Subcutaneous abdominal adipose tissue (tissue), 5 donors: Measurements from ENCODE around the gene TAF5.
"Not testable (repeated sequence)": the region's sequence is repeated elsewhere in the genome, so short reads cannot be mapped to it uniquely, and the experiment has no call there.

Source experiments
- H3K27ac ChIP-seq: one replicate; pipeline ENCODE4 v1.7.0; 2013; ENCODE audit warnings: low read depth, mild to moderate bottlenecking, inconsistent platforms, low read length, moderate library complexity
- H3K27me3 ChIP-seq, 5 donors: one replicate each; pipeline ENCODE4 v1.7.0; 2013; ENCODE audit warnings: low read length in 5 of 5, inconsistent platforms in 1 of 5; ENCODE audit not compliant: control insufficient read depth in 5 of 5, insufficient read depth in 4 of 5
- H3K36me3 ChIP-seq, 5 donors: one replicate each; pipeline ENCODE4 v1.7.0; 2013; ENCODE audit warnings: low read length in 5 of 5; ENCODE audit not compliant: control insufficient read depth in 5 of 5, insufficient read depth in 5 of 5
- H3K4me1 ChIP-seq, 5 donors: one replicate each; pipeline ENCODE4 v1.7.0; 2013; ENCODE audit warnings: low read length in 5 of 5, mild to moderate bottlenecking in 3 of 5, moderate library complexity in 1 of 5; ENCODE audit not compliant: control insufficient read depth in 5 of 5, insufficient read depth in 5 of 5
- H3K4me3 ChIP-seq, 5 donors: one replicate each; pipeline ENCODE4 v1.7.0; 2013; ENCODE audit warnings: low read length in 5 of 5, low read depth in 1 of 5
- H3K9ac ChIP-seq, 5 donors: one replicate each; pipeline ENCODE4 v1.7.0; 2013; ENCODE audit warnings: low read length in 5 of 5, mild to moderate bottlenecking in 4 of 5, moderate library complexity in 3 of 5
- H3K9me3 ChIP-seq, 5 donors: one replicate each; pipeline ENCODE4 v1.7.0; 2013; ENCODE audit warnings: low read length in 5 of 5; ENCODE audit not compliant: control insufficient read depth in 5 of 5
- donor health status: healthy.
- donor health status: healthy.
- donor health status: healthy.
- donor health status: healthy.
- donor health status: healthy.

The TAF5 gene

DNA sequence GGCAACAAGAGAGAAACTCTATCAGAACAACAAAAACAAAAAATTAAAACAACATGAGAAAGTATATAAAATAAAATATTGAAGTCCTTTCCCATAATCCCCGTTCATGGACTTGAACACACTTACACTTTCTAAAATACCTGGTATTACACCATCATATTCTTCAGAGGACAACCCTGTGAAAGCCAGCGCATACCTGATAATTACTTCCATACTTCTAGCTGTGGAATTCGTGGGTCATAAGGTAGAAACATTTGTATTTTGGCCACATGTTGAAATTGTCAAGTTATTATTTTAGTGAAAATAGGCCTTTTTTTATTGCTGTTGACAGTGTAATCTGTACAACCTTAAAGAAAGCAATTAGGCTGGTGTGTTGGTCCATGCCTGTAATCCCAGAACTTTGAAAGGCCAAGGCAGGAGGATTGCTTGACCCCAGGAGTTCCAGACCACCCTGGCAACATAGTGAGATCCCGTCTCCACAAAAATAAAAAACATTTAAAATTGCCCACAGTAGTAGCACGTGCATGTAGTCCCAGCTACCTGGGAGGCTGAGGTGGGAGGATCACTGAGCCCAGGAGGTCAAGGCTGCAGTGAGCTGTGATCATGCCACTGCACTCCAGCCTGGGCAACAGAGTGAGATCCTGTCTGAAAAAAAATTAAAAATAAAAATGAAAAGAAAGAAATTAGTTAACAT lies 11.7 kb upstream of the TAF5 start:
- H3K36me3 ChIP-seq = no peaks in the 10 kb centered on the region
- H3K9me3 ChIP-seq = no peaks in the 10 kb centered on the region
- H3K27me3 ChIP-seq = no peaks in the 10 kb centered on the region
- H3K4me3 ChIP-seq = no peak overlapping the region
- H3K9ac ChIP-seq = no peak overlapping the region
- H3K4me1 ChIP-seq = peaks cover 0 to 5% (median 3%) of the 10 kb centered on the region in 5 donors
- H3K27ac ChIP-seq = no peak overlapping the region

DNA sequence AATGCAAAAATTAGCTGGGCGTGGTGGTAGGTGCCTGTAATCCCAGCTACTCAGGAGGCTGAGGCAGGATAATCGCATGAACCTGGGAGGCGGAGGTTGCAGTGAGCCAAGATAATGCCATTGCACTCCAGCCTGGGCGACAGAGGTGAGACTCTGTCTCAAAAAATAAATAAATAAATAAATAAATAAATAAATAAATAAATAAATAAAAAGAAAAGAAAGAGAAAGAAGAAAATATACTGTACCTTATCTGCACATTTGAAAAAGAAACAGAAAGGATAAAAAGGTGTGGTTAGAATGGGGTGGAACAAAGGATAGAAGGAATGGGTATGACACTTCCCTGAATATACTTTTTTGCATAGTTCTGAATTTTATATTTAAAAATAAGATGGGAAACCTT lies 8.3 kb upstream of the TAF5 start:
- not testable (repeated sequence) for H3K36me3 ChIP-seq, H3K27ac ChIP-seq, H3K27me3 ChIP-seq, H3K9me3 ChIP-seq, H3K4me1 ChIP-seq, H3K4me3 ChIP-seq, H3K9ac ChIP-seq

- H3K9me3 ChIP-seq, H3K9ac ChIP-seq, H3K27ac ChIP-seq, H3K36me3 ChIP-seq, H3K27me3 ChIP-seq, H3K4me1 ChIP-seq, H3K4me3 ChIP-seq: not testable (repeated sequence)
These were observed 7.0 kb upstream of the TAF5 start for GRCh38 chr10:103360791-103361190.

DNA sequence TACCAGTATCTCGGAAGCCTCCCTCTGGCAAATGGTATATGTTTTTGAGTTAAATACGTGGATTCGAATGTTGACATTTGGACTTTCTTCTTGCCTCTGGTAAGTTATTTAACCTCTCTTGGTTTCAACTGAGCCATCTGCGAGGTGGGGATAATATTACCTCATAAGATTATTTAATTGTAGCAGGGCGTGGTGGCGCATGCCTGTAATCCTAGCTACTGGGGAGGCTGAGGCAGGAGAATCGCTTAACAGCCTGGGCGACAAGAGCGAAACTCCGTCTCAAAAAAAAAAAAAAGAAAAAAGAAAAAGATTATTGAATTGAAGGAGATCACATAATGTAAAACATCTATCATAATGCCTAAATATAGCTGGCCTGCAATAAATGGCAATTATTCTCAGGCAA lies 396 bp upstream of the TAF5 start:
- Histone ChIP-seq H3K27ac (peak overlapping the region; percentile 80), H3K4me1 (peaks cover 0 to 17% (median 11%) of the 10 kb centered on the region in 5 donors), H3K9me3 (no peaks in the 10 kb centered on the region), H3K36me3 (no peaks in the 10 kb centered on the region), H3K27me3 (no peaks in the 10 kb centered on the region), H3K9ac (peak overlapping the region in 3 of 5 donors; percentile 71 to 83 (median 74)), H3K4me3 (peak overlapping the region; percentile 83 to 97 (median 88))

- Histone ChIP-seq H3K27me3 (no peaks in the 10 kb centered on the region), H3K27ac (no peak overlapping the region), H3K9ac (no peak overlapping the region), H3K9me3 (no peaks in the 10 kb centered on the region), H3K4me3 (no peak overlapping the region), H3K4me1 (peaks cover 0 to 10% (median 8%) of the 10 kb centered on the region in 5 donors), H3K36me3 (peaks cover 14 to 37% (median 28%) of the 10 kb centered on the region in 5 donors)
These were observed 5.8 kb downstream of the TAF5 start for GRCh38 chr10:103373544-103373943.

GRCh38 chr10:103374263-103374662 lies 6.5 kb downstream of the TAF5 start:
- Histone ChIP-seq H3K9ac (no peak overlapping the region), H3K4me3 (no peak overlapping the region), H3K27ac (no peak overlapping the region), H3K27me3 (no peaks in the 10 kb centered on the region), H3K9me3 (no peaks in the 10 kb centered on the region), H3K36me3 (peaks cover 14 to 41% (median 28%) of the 10 kb centered on the region in 5 donors), H3K4me1 (peaks cover 0 to 3% (median under 1%) of the 10 kb centered on the region in 5 donors)

DNA sequence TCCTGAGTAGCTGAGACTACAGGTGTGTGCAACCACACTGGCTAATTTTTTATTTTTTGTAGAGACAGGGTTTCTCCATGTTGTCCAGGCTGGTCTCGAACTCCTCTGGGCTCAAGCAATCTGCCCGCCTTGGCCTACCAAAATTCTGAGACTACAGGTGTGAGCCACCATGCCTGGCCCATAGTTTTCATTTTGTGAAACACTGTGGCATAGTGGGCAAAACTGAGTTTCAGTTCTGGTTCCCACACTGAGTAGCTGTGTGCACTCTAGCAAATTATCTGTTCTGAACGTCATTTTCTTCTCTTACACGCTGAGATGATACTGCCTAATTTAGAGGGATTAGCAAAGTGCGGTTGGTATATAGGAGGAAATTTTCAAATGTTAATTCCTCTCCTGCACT lies 15.0 kb downstream of the TAF5 start:
- no peaks in the 10 kb centered on the region for H3K27me3 ChIP-seq
- peaks cover 24 to 56% (median 28%) of the 10 kb centered on the region in 5 donors for H3K36me3 ChIP-seq
- no peak overlapping the region for H3K9ac ChIP-seq
- H3K4me3 ChIP-seq = no peak overlapping the region
- H3K27ac ChIP-seq = no peak overlapping the region
- H3K4me1 ChIP-seq = no peaks in the 10 kb centered on the region
- no peaks in the 10 kb centered on the region for H3K9me3 ChIP-seq

DNA sequence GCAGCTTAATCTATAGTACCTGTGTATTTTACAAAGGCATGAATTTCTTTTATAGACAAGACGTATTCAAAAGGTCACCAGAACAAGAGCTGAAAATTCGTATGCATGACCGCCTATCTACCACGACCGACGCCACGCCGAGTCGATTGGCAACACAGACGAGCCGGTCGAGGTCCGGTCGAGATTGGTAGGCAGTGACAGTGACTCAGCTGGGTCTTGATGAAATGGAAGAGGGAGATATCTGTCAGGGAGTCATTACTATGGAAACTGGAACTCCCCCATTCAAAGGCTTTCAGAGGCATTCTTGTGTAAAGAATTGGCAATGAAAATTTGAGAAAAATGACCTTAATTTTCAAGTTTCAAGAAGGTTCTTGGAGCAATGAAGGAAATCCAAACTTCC lies 26.4 kb downstream of the TAF5 start:
- peaks cover 5 to 36% (median 34%) of the 10 kb centered on the region in 5 donors for H3K4me1 ChIP-seq
- no peak overlapping the region for H3K4me3 ChIP-seq

GRCh38 chr10:103395754-103396066 lies 27.9 kb downstream of the TAF5 start:
- peak overlapping the region; percentile 88 to 97 (median 94) for H3K9ac ChIP-seq
- H3K4me3 ChIP-seq = peak overlapping the region; percentile 86 to 99 (median 96)
- peaks cover 15 to 45% (median 27%) of the 10 kb centered on the region in 5 donors for H3K36me3 ChIP-seq
- H3K27ac ChIP-seq = peak overlapping the region; percentile 92
- no peaks in the 10 kb centered on the region for H3K9me3 ChIP-seq
- no peaks in the 10 kb centered on the region for H3K27me3 ChIP-seq
- peaks cover 5 to 36% (median 34%) of the 10 kb centered on the region in 5 donors for H3K4me1 ChIP-seq

More for the DNA sequence above, 26.4 kb downstream of the TAF5 start:
- Histone ChIP-seq H3K27ac (no peak overlapping the region), H3K9me3 (no peaks in the 10 kb centered on the region), H3K27me3 (no peaks in the 10 kb centered on the region), H3K36me3 (peaks cover 12 to 44% (median 24%) of the 10 kb centered on the region in 5 donors), H3K9ac (no peak overlapping the region)

- Histone ChIP-seq H3K9ac (peak within 1 kb of the TSS; percentile 88 to 97 (median 94)), H3K4me1 (peaks cover 5 to 36% (median 34%) of the 10 kb centered on the region in 5 donors), H3K9me3 (no peaks in the 10 kb centered on the region), H3K27ac (peak within 1 kb of the TSS; percentile 92), H3K27me3 (no peaks in the 10 kb centered on the region), H3K4me3 (peak within 1 kb of the TSS; percentile 86 to 99 (median 96)), H3K36me3 (peaks cover 10 to 43% (median 25%) of the 10 kb centered on the region in 5 donors)
These were observed 28.5 kb downstream of the TAF5 start, which contains the start of the genes ATP5MK and PDCD11 for GRCh38 chr10:103396067-103396788. Gene ATP5MK (minus strand): TSS chr10:103396475. CDS start chr10:103392457, 4,018 bp downstream. Gene PDCD11 (plus strand): TSS chr10:103396626. CDS start chr10:103398427, 1,801 bp downstream.
